Measurements from ENCODE around the gene USH2A.

Gene USH2A

GRCh38 chr1:216212826-216213225, 210.4 kb downstream of the USH2A start:
- Histone ChIP-seq H3K4me1 (ENCODE audit: control insufficient read depth, insufficient read depth, low read length) (no peaks in the 10 kb centered on the region), H3K9ac (ENCODE audit: low read length) (no peak overlapping the region), H3K27ac (ENCODE audit: low read depth, low read length) (no peak overlapping the region), H3K4me3 (ENCODE audit: low read length) (no peak overlapping the region), H3K36me3 (ENCODE audit: control insufficient read depth, insufficient read depth, low read length) (no peaks in the 10 kb centered on the region), H3K27me3 (ENCODE audit: control insufficient read depth, insufficient read depth, low read length) (no peaks in the 10 kb centered on the region)

GRCh38 chr1:216210081-216210480, 213.2 kb downstream of the USH2A start:
- Histone ChIP-seq H3K36me3 (ENCODE audit: control insufficient read depth, insufficient read depth, low read length) (no peaks in the 10 kb centered on the region), H3K4me3 (ENCODE audit: low read length) (no peak overlapping the region), H3K27me3 (ENCODE audit: control insufficient read depth, insufficient read depth, low read length) (no peaks in the 10 kb centered on the region), H3K4me1 (ENCODE audit: control insufficient read depth, insufficient read depth, low read length) (no peaks in the 10 kb centered on the region), H3K9ac (ENCODE audit: low read length) (no peak overlapping the region), H3K27ac (ENCODE audit: low read depth, low read length) (no peak overlapping the region)

GRCh38 chr1:216209125-216209524, 214.1 kb downstream of the USH2A start:
- H3K36me3 ChIP-seq (ENCODE audit: control insufficient read depth, insufficient read depth, low read length) = no peaks in the 10 kb centered on the region
- no peak overlapping the region for H3K27ac ChIP-seq (ENCODE audit: low read depth, low read length)
- H3K4me1 ChIP-seq (ENCODE audit: control insufficient read depth, insufficient read depth, low read length) = no peaks in the 10 kb centered on the region
- H3K4me3 ChIP-seq (ENCODE audit: low read length) = no peak overlapping the region
- H3K27me3 ChIP-seq (ENCODE audit: control insufficient read depth, insufficient read depth, low read length) = no peaks in the 10 kb centered on the region
- no peak overlapping the region for H3K9ac ChIP-seq (ENCODE audit: low read length)

- H3K4me1 ChIP-seq (ENCODE audit: control insufficient read depth, insufficient read depth, low read length) = no peaks in the 10 kb centered on the region
- no peaks in the 10 kb centered on the region for H3K27me3 ChIP-seq (ENCODE audit: control insufficient read depth, insufficient read depth, low read length)
- H3K4me3 ChIP-seq (ENCODE audit: low read length) = no peak overlapping the region
- no peak overlapping the region for H3K9ac ChIP-seq (ENCODE audit: low read length)
- no peaks in the 10 kb centered on the region for H3K36me3 ChIP-seq (ENCODE audit: control insufficient read depth, insufficient read depth, low read length)
- no peak overlapping the region for H3K27ac ChIP-seq (ENCODE audit: low read depth, low read length)
Observed at GRCh38 chr1:216207154-216207553, 216.1 kb downstream of the USH2A start.

GRCh38 chr1:216205176-216205575, 218.1 kb downstream of the USH2A start:
- no peaks in the 10 kb centered on the region for H3K27me3 ChIP-seq (ENCODE audit: control insufficient read depth, insufficient read depth, low read length)
- H3K4me1 ChIP-seq (ENCODE audit: control insufficient read depth, insufficient read depth, low read length) = no peaks in the 10 kb centered on the region
- no peaks in the 10 kb centered on the region for H3K36me3 ChIP-seq (ENCODE audit: control insufficient read depth, insufficient read depth, low read length)
- H3K9ac ChIP-seq (ENCODE audit: low read length) = no peak overlapping the region
- no peak overlapping the region for H3K4me3 ChIP-seq (ENCODE audit: low read length)
- H3K27ac ChIP-seq (ENCODE audit: low read depth, low read length) = no peak overlapping the region

GRCh38 chr1:216201946-216202345, 221.3 kb downstream of the USH2A start:
- no peaks in the 10 kb centered on the region for H3K27me3 ChIP-seq (ENCODE audit: control insufficient read depth, insufficient read depth, low read length)
- no peak overlapping the region for H3K4me3 ChIP-seq (ENCODE audit: low read length)
- H3K4me1 ChIP-seq (ENCODE audit: control insufficient read depth, insufficient read depth, low read length) = no peaks in the 10 kb centered on the region
- H3K36me3 ChIP-seq (ENCODE audit: control insufficient read depth, insufficient read depth, low read length) = no peaks in the 10 kb centered on the region
- H3K9ac ChIP-seq (ENCODE audit: low read length) = no peak overlapping the region
- H3K27ac ChIP-seq (ENCODE audit: low read depth, low read length) = no peak overlapping the region

- Histone ChIP-seq H3K4me1 (ENCODE audit: control insufficient read depth, insufficient read depth, low read length) (no peaks in the 10 kb centered on the region), H3K9ac (ENCODE audit: low read length) (no peak overlapping the region), H3K4me3 (ENCODE audit: low read length) (no peak overlapping the region), H3K27me3 (ENCODE audit: control insufficient read depth, insufficient read depth, low read length) (no peaks in the 10 kb centered on the region), H3K36me3 (ENCODE audit: control insufficient read depth, insufficient read depth, low read length) (no peaks in the 10 kb centered on the region), H3K27ac (ENCODE audit: low read depth, low read length) (no peak overlapping the region)
Observed at GRCh38 chr1:216200941-216201340, 222.3 kb downstream of the USH2A start.

GRCh38 chr1:216194721-216195120, 228.5 kb downstream of the USH2A start:
- Histone ChIP-seq H3K9ac (ENCODE audit: low read length) (no peak overlapping the region), H3K4me3 (ENCODE audit: low read length) (no peak overlapping the region), H3K4me1 (ENCODE audit: control insufficient read depth, insufficient read depth, low read length) (no peaks in the 10 kb centered on the region), H3K27ac (ENCODE audit: low read depth, low read length) (no peak overlapping the region), H3K27me3 (ENCODE audit: control insufficient read depth, insufficient read depth, low read length) (no peaks in the 10 kb centered on the region), H3K36me3 (ENCODE audit: control insufficient read depth, insufficient read depth, low read length) (no peaks in the 10 kb centered on the region)

- H3K4me1 ChIP-seq (ENCODE audit: control insufficient read depth, insufficient read depth, low read length) = no peaks in the 10 kb centered on the region
- no peaks in the 10 kb centered on the region for H3K27me3 ChIP-seq (ENCODE audit: control insufficient read depth, insufficient read depth, low read length)
- no peak overlapping the region for H3K27ac ChIP-seq (ENCODE audit: low read depth, low read length)
- H3K4me3 ChIP-seq (ENCODE audit: low read length) = no peak overlapping the region
- no peaks in the 10 kb centered on the region for H3K36me3 ChIP-seq (ENCODE audit: control insufficient read depth, insufficient read depth, low read length)
- H3K9ac ChIP-seq (ENCODE audit: low read length) = no peak overlapping the region
Observed at GRCh38 chr1:216193839-216194443, 229.3 kb downstream of the USH2A start.

- H3K9ac ChIP-seq (ENCODE audit: low read length) = no peak overlapping the region
- no peaks in the 10 kb centered on the region for H3K4me1 ChIP-seq (ENCODE audit: control insufficient read depth, insufficient read depth, low read length)
- H3K4me3 ChIP-seq (ENCODE audit: low read length) = no peak overlapping the region
- no peaks in the 10 kb centered on the region for H3K36me3 ChIP-seq (ENCODE audit: control insufficient read depth, insufficient read depth, low read length)
- H3K27me3 ChIP-seq (ENCODE audit: control insufficient read depth, insufficient read depth, low read length) = no peaks in the 10 kb centered on the region
- no peak overlapping the region for H3K27ac ChIP-seq (ENCODE audit: low read depth, low read length)
Observed at GRCh38 chr1:216190438-216190837, 232.8 kb downstream of the USH2A start.

- Histone ChIP-seq H3K9ac (ENCODE audit: low read length) (no peak overlapping the region), H3K27me3 (ENCODE audit: control insufficient read depth, insufficient read depth, low read length) (no peaks in the 10 kb centered on the region), H3K4me1 (ENCODE audit: control insufficient read depth, insufficient read depth, low read length) (no peaks in the 10 kb centered on the region), H3K4me3 (ENCODE audit: low read length) (no peak overlapping the region), H3K36me3 (ENCODE audit: control insufficient read depth, insufficient read depth, low read length) (no peaks in the 10 kb centered on the region), H3K27ac (ENCODE audit: low read depth, low read length) (no peak overlapping the region)
Observed at GRCh38 chr1:216186816-216187215, 236.4 kb downstream of the USH2A start.

GRCh38 chr1:216186141-216186540, 237.1 kb downstream of the USH2A start:
- H3K9ac ChIP-seq (ENCODE audit: low read length) = no peak overlapping the region
- no peak overlapping the region for H3K4me3 ChIP-seq (ENCODE audit: low read length)
- H3K27ac ChIP-seq (ENCODE audit: low read depth, low read length) = no peak overlapping the region
- H3K36me3 ChIP-seq (ENCODE audit: control insufficient read depth, insufficient read depth, low read length) = no peaks in the 10 kb centered on the region
- no peaks in the 10 kb centered on the region for H3K4me1 ChIP-seq (ENCODE audit: control insufficient read depth, insufficient read depth, low read length)
- H3K27me3 ChIP-seq (ENCODE audit: control insufficient read depth, insufficient read depth, low read length) = no peaks in the 10 kb centered on the region

- no peak overlapping the region for H3K4me3 ChIP-seq (ENCODE audit: low read length)
Observed at GRCh38 chr1:216184126-216184680, 239.0 kb downstream of the USH2A start.

More at GRCh38 chr1:216184126-216184680, 239.0 kb downstream of the USH2A start:
- no peak overlapping the region for H3K9ac ChIP-seq (ENCODE audit: low read length)
- no peaks in the 10 kb centered on the region for H3K36me3 ChIP-seq (ENCODE audit: control insufficient read depth, insufficient read depth, low read length)
- H3K27me3 ChIP-seq (ENCODE audit: control insufficient read depth, insufficient read depth, low read length) = no peaks in the 10 kb centered on the region
- no peak overlapping the region for H3K27ac ChIP-seq (ENCODE audit: low read depth, low read length)
- no peaks in the 10 kb centered on the region for H3K4me1 ChIP-seq (ENCODE audit: control insufficient read depth, insufficient read depth, low read length)

Measured in rectal smooth muscle tissue (tissue), 1 donor.